SK-N-SH (cell line): Measurements from ENCODE around the gene PTAR1.

ENCODE experiments used
- JUND ChIP-seq: IDR thresholded peaks from 2 replicates; pipeline ENCODE4 v1.4.0; 2012
- RAD21 ChIP-seq: IDR thresholded peaks from 2 replicates; pipeline ENCODE4 v1.6.1; 2012; ENCODE audit warnings: mild to moderate bottlenecking, low read length
- RFX5 ChIP-seq: IDR thresholded peaks from 2 replicates; pipeline ENCODE4 v1.6.1; 2012; ENCODE audit warnings: mild to moderate bottlenecking, improper control_type of control experiment, low read length
- RXRA ChIP-seq: IDR thresholded peaks from 2 replicates; pipeline ENCODE4 v1.4.0; 2012; ENCODE audit warnings: low read depth, mild to moderate bottlenecking, borderline replicate concordance
- USF2 ChIP-seq: fragments of 150-350 bp; IDR thresholded peaks from 2 replicates; pipeline ENCODE4 v1.6.1; 2017; ENCODE audit warnings: antibody characterized with exemption, low read length, low read depth, borderline replicate concordance

- TF ChIP-seq JUND = no peak
- TF ChIP-seq RFX5 = no peak
- TF ChIP-seq RXRA = no peak
- TF ChIP-seq RAD21 = no peak
- no peak for TF ChIP-seq USF2
Observed at GRCh38 chr9:69678843-69679538, 80.8 kb downstream of the PTAR1 start.
